H9 (cell line): ENCODE results near the gene ITPR1. TPM values are rescaled to one million over a fixed set of nuclear protein-coding genes. Genes with fewer than 3 reads are reported as not detected.

ENCODE experiments used
- DNase-seq: peaks from one replicate; pipeline ENCODE4 v3.0.0-alpha.2; 2017
- H2AFZ ChIP-seq: one replicate; pipeline ENCODE4 v1.6.1; 2013; ENCODE audit warnings: mild to moderate bottlenecking, low read length, control low read depth, moderate library complexity
- H2AK5ac ChIP-seq: 2 replicates; pipeline ENCODE4 v1.6.1; 2013; ENCODE audit warnings: low read length, control low read depth, mixed read lengths; ENCODE audit not compliant: insufficient read length
- H2BK120ac ChIP-seq: one replicate; pipeline ENCODE4 v1.6.1; 2013; ENCODE audit warnings: low read depth, mild to moderate bottlenecking, low read length, control low read depth, inconsistent platforms; ENCODE audit not compliant: poor library complexity, severe bottlenecking
- H2BK12ac ChIP-seq: 2 replicates; pipeline ENCODE4 v1.6.1; 2013; ENCODE audit warnings: low read length, control low read depth, mixed read lengths, low read depth; ENCODE audit not compliant: insufficient read length
- H2BK15ac ChIP-seq: 2 replicates; pipeline ENCODE4 v1.6.1; 2013; ENCODE audit warnings: low read depth, low read length, control low read depth
- H2BK20ac ChIP-seq: one replicate; pipeline ENCODE4 v1.6.1; 2013; ENCODE audit warnings: low read depth, mild to moderate bottlenecking, low read length, control low read depth, inconsistent platforms; ENCODE audit not compliant: poor library complexity, severe bottlenecking
- H2BK5ac ChIP-seq: 2 replicates; pipeline ENCODE4 v1.6.1; 2013; ENCODE audit warnings: low read length, control low read depth, mixed read lengths; ENCODE audit not compliant: insufficient read length
- H3K14ac ChIP-seq: 2 replicates; pipeline ENCODE4 v1.6.1; 2013; ENCODE audit warnings: low read length, control low read depth; ENCODE audit not compliant: insufficient read depth
- H3K18ac ChIP-seq: 2 replicates; pipeline ENCODE4 v1.6.1; 2013; ENCODE audit warnings: low read depth, mild to moderate bottlenecking, mixed read lengths, low read length, control low read depth; ENCODE audit not compliant: insufficient read length
- H3K23ac ChIP-seq: 2 replicates; pipeline ENCODE4 v1.6.1; 2013; ENCODE audit warnings: low read length, control low read depth, mixed read lengths, low read depth; ENCODE audit not compliant: insufficient read length
- H3K23me2 ChIP-seq: 2 replicates; pipeline ENCODE4 v1.6.1; 2013; ENCODE audit warnings: low read depth, mild to moderate bottlenecking, mixed read lengths, low read length, control low read depth; ENCODE audit not compliant: insufficient read length, poor library complexity, severe bottlenecking
- H3K27ac ChIP-seq: 2 replicates; pipeline ENCODE4 v1.5.1; 2013; ENCODE audit warnings: low read length, control low read depth, mixed read lengths, low read depth; ENCODE audit not compliant: insufficient read length
- H3K27me3 ChIP-seq: 2 replicates; pipeline ENCODE4 v1.6.1; 2013; ENCODE audit warnings: low read length, control low read depth, inconsistent platforms; ENCODE audit not compliant: insufficient read depth
- H3K4ac ChIP-seq: 2 replicates; pipeline ENCODE4 v1.6.1; 2013; ENCODE audit warnings: low read depth, mild to moderate bottlenecking, control low read depth, inconsistent platforms, low read length, moderate library complexity
- H3K4me1 ChIP-seq: 2 replicates; pipeline ENCODE4 v1.6.1; 2013; ENCODE audit warnings: low read length, control low read depth, inconsistent platforms; ENCODE audit not compliant: insufficient read depth
- H3K4me2 ChIP-seq: 2 replicates; pipeline ENCODE4 v1.6.1; 2013; ENCODE audit warnings: low read length, control low read depth, mixed read lengths; ENCODE audit not compliant: insufficient read length, insufficient read depth
- H3K56ac ChIP-seq: 2 replicates; pipeline ENCODE4 v1.6.1; 2013; ENCODE audit warnings: low read depth, mild to moderate bottlenecking, mixed read lengths, low read length, control low read depth; ENCODE audit not compliant: insufficient read length
- H3K79me1 ChIP-seq: 2 replicates; pipeline ENCODE4 v1.6.1; 2013; ENCODE audit warnings: low read depth, mild to moderate bottlenecking, moderate library complexity, low read length, control low read depth, inconsistent platforms; ENCODE audit not compliant: insufficient read depth, poor library complexity, severe bottlenecking
- H3K79me2 ChIP-seq: 2 replicates; pipeline ENCODE4 v1.6.1; 2013; ENCODE audit warnings: low read length, control low read depth, inconsistent platforms; ENCODE audit not compliant: insufficient read depth
- H3K9ac ChIP-seq: 2 replicates; pipeline ENCODE4 v1.6.1; 2013; ENCODE audit warnings: low read length, control low read depth, mixed read lengths; ENCODE audit not compliant: insufficient read length; ENCODE audit errors: extremely low read depth
- H3K9me3 ChIP-seq: one replicate; pipeline ENCODE4 v1.6.1; 2013; ENCODE audit warnings: low read depth, low read length, inconsistent platforms; ENCODE audit not compliant: control insufficient read depth
- H3T11ph ChIP-seq: one replicate; pipeline ENCODE4 v1.6.1; 2013; ENCODE audit warnings: mild to moderate bottlenecking, low read length, control low read depth, inconsistent platforms
- H4K20me1 ChIP-seq: one replicate; pipeline ENCODE4 v1.6.1; 2013; ENCODE audit not compliant: control insufficient read depth, insufficient read length, insufficient read depth
- H4K5ac ChIP-seq: 2 replicates; pipeline ENCODE4 v1.6.1; 2013; ENCODE audit warnings: low read depth, mild to moderate bottlenecking, mixed read lengths, low read length, control low read depth; ENCODE audit not compliant: insufficient read length
- H4K8ac ChIP-seq: replicated peaks from 2 replicates; pipeline ENCODE4 v1.6.1; 2013; ENCODE audit warnings: low read length, control low read depth, mixed read lengths, low read depth; ENCODE audit not compliant: insufficient read length
- H4K91ac ChIP-seq: 2 replicates; pipeline ENCODE4 v1.6.1; 2013; ENCODE audit warnings: low read depth, mild to moderate bottlenecking, moderate library complexity, mixed read lengths, low read length, control low read depth; ENCODE audit not compliant: insufficient read length
- H3K27ac Mint-ChIP-seq, 3 experiments: 2 replicates in 2 of 3; 3 replicates in 1 of 3; pipeline ENCODE4 v1.8.0; 2020 to 2021; ENCODE audit warnings: mixed read lengths in 3 of 3, mild to moderate bottlenecking in 1 of 3, moderate library complexity in 1 of 3
- H3K27me3 Mint-ChIP-seq: 2 replicates; pipeline ENCODE4 v1.8.0; 2021; ENCODE audit warnings: low read depth, mild to moderate bottlenecking, moderate library complexity, mixed read lengths
- H3K36me3 Mint-ChIP-seq, 3 experiments: 2 replicates in 2 of 3; 3 replicates in 1 of 3; pipeline ENCODE4 v1.8.0; 2020 to 2021; ENCODE audit warnings: low read depth in 3 of 3, mixed read lengths in 3 of 3; ENCODE audit not compliant: insufficient read depth in 1 of 3
- H3K4me1 Mint-ChIP-seq, 2 experiments: 2 replicates each; pipeline ENCODE4 v1.8.0; 2020; ENCODE audit warnings: mixed read lengths in 2 of 2
- H3K4me3 Mint-ChIP-seq, 2 experiments: 2 replicates in 1 of 2; 3 replicates in 1 of 2; pipeline ENCODE4 v1.8.0; 2020 to 2021; ENCODE audit warnings: mild to moderate bottlenecking in 2 of 2, mixed read lengths in 2 of 2, moderate library complexity in 1 of 2
- H3K9me3 Mint-ChIP-seq, 2 experiments: 2 replicates in 1 of 2; 3 replicates in 1 of 2; pipeline ENCODE4 v1.8.0; 2020; ENCODE audit warnings: mild to moderate bottlenecking in 2 of 2, mixed read lengths in 2 of 2, moderate library complexity in 1 of 2
- CTCF ChIP-seq: fragments of 200-600 bp; sonication (generic); conservative IDR thresholded peaks from 3 replicates; pipeline ENCODE4 v1.8.0; 2021; ENCODE audit warnings: antibody characterized with exemption, mild to moderate bottlenecking
- WGBS: extraction: QIAGEN DNeasy Blood & Tissue Kit; methylation state at CpG from one replicate; pipeline ENCODE4 v1.1.7; 2013; ENCODE audit warnings: missing lambda C conversion rate, low lambda C conversion rate, mixed read lengths; ENCODE audit not compliant: insufficient read length; ENCODE audit errors: extremely low coverage; 5-methylcytosine and 5-hydroxymethylcytosine counted together
- total RNA-seq: library from RNA; stranded (reverse); gene quantifications from 2 replicates; pipeline ENCODE4 v1.2.1, GENCODE V29; 2021

The ITPR1 gene
- total RNA-seq, 1 experiment from 2014 or later: 4.2 TPM

- H3K27me3 ChIP-seq: no peaks in the 10 kb centered on the region
- H3K27ac Mint-ChIP-seq: no peak overlapping the region
- no peak overlapping the region for H2BK20ac ChIP-seq
- no peaks in the 10 kb centered on the region for H3K79me1 ChIP-seq
- H2AK5ac ChIP-seq: no peak overlapping the region
- H3K4me1 Mint-ChIP-seq: peaks cover 20 to 31% of the 10 kb centered on the region in 2 experiments
- TF ChIP-seq CTCF: no peak
- no peaks in the 10 kb centered on the region for H3K27me3 Mint-ChIP-seq
- no CpG with 5 or more reads among the region's 1 CpG for WGBS
- DNase-seq: no peak
- H2BK15ac ChIP-seq: no peak overlapping the region
- no peak overlapping the region for H3K14ac ChIP-seq
- no peak overlapping the region for H4K8ac ChIP-seq
- H4K5ac ChIP-seq: no peak overlapping the region
- no peak overlapping the region for H4K91ac ChIP-seq
- H3K23me2 ChIP-seq: no peaks in the 10 kb centered on the region
- no peak overlapping the region for H2AFZ ChIP-seq
- H3K36me3 Mint-ChIP-seq: peaks cover 0 to 3% (median 0%) of the 10 kb centered on the region in 3 experiments; a peak in 2 of 7 replicates
- H3K4me1 ChIP-seq: peaks cover 8% of the 10 kb centered on the region
- H3K27ac ChIP-seq: no peak overlapping the region
- no peak overlapping the region for H3K23ac ChIP-seq
- no peaks in the 10 kb centered on the region for H3K9me3 ChIP-seq
- H3K9ac ChIP-seq: no peak overlapping the region
- H2BK120ac ChIP-seq: no peak overlapping the region
- H2BK5ac ChIP-seq: no peak overlapping the region
- no peak overlapping the region for H3T11ph ChIP-seq
- no peaks in the 10 kb centered on the region for H4K20me1 ChIP-seq
- H3K79me2 ChIP-seq: no peaks in the 10 kb centered on the region
- H2BK12ac ChIP-seq: no peak overlapping the region
- H3K9me3 Mint-ChIP-seq: no peaks in the 10 kb centered on the region
- no peak overlapping the region for H3K4me2 ChIP-seq
- no peak overlapping the region for H3K18ac ChIP-seq
- H3K56ac ChIP-seq: no peak overlapping the region
- no peak overlapping the region for H3K4ac ChIP-seq
- H3K4me3 Mint-ChIP-seq: no peak overlapping the region
These were observed 218.5 kb downstream of the ITPR1 start for GRCh38 chr3:4711680-4711992.
